ENCODE data around the gene TRIM31.
A peak's percentile ranks its signal among the peaks of the same experiment; 100 is the strongest.

TRIM31 gene

GRCh38 chr6:30075094-30075789 lies 37.6 kb downstream of the TRIM31 start, which contains the start of gene RNF39:
TSS of gene RNF39 (minus strand) at chr6:30075769. CDS start at chr6:30075585, 184 bp downstream.
- DNase-seq = no peak

GRCh38 chr6:30074331-30075093 lies 38.4 kb downstream of the TRIM31 start:
- no peak for DNase-seq

- DNase-seq = no peak
Measured at GRCh38 chr6:30073489-30074235, 39.2 kb downstream of the TRIM31 start.

- no peak for DNase-seq
Measured at GRCh38 chr6:30071858-30072257, 41.0 kb downstream of the TRIM31 start.

GRCh38 chr6:30071081-30071818 lies 41.6 kb downstream of the TRIM31 start:
- DNase-seq = no peak

- no peak for DNase-seq
Measured at GRCh38 chr6:30067460-30068139, 45.3 kb downstream of the TRIM31 start.

GRCh38 chr6:30066577-30067459 lies 46.1 kb downstream of the TRIM31 start, which contains the start of gene PPP1R11:
TSS of gene PPP1R11 (plus strand) at chr6:30067198. CDS start at chr6:30067411, 213 bp downstream.
- DNase-seq = peak; percentile 100

- no peak for DNase-seq
Measured at GRCh38 chr6:30066082-30066481, 46.8 kb downstream of the TRIM31 start.

- DNase-seq = no peak
Measured at GRCh38 chr6:30063315-30063714, 49.6 kb downstream of the TRIM31 start.

- peak; percentile 28 for DNase-seq
Measured at GRCh38 chr6:30062471-30063178, 50.3 kb downstream of the TRIM31 start.

GRCh38 chr6:30061858-30062458 lies 50.9 kb downstream of the TRIM31 start:
- DNase-seq = peak; percentile 56

GRCh38 chr6:30061092-30061857 lies 51.6 kb downstream of the TRIM31 start, which contains the start of gene POLR1H:
TSS of gene POLR1H (plus strand) at chr6:30061265. CDS start at chr6:30061525, 260 bp downstream.
- DNase-seq = peak; percentile 86

- no peak for DNase-seq
Measured at GRCh38 chr6:30060606-30061091, 52.2 kb downstream of the TRIM31 start.

- DNase-seq = no peak
Measured at GRCh38 chr6:30055513-30055912, 57.4 kb downstream of the TRIM31 start.

- DNase-seq = no peak
Measured at GRCh38 chr6:30053682-30054081, 59.2 kb downstream of the TRIM31 start.
